ENCODE measurements around the gene SLC26A2. TPM values are rescaled to one million over a fixed set of nuclear protein-coding genes. Genes with fewer than 3 reads are reported as not detected.

SLC26A2 gene
- total RNA-seq, 1 experiment from 2014 or later: 34.6 TPM

GRCh38 chr5:150022158-150022531 is 61.6 kb downstream of the SLC26A2 start:
- intact Hi-C loops (cut with micrococcal nuclease; ENCODE audit: unreplicated experiment): no loop called here
- Mint-ChIP-seq H3K9me3 (ENCODE audit: low read depth, unreplicated experiment) (no peaks in the 10 kb centered on the region), H3K27me3 (ENCODE audit: unreplicated experiment) (no peaks in the 10 kb centered on the region), H3K4me3 (ENCODE audit: low read depth, unreplicated experiment) (peak overlapping the region; percentile 66), H3K4me1 (ENCODE audit: low read depth, unreplicated experiment) (peaks cover 54% of the 10 kb centered on the region), H3K36me3 (ENCODE audit: insufficient read depth, unreplicated experiment) (peaks cover 73% of the 10 kb centered on the region), H3K27ac (ENCODE audit: unreplicated experiment) (peak overlapping the region; percentile 91)
- CTCF ChIA-PET: interaction anchor here (0.7 to 1.8 kb wide), 6 partner anchors 11 to 227 kb away, joined by 3 to 7 read pairs (median 4); partner anchors contain the start of genes HMGXB3 and TIGD6
- no peak for TF ChIP-seq CTCF (IDR thresholded peaks at IDR 0.05; ENCODE audit: unreplicated experiment)
- BruUV-seq (replicated peaks): no TSS peak
- peak; percentile 29 for DNase-seq

- Mint-ChIP-seq H3K4me3 (ENCODE audit: low read depth, unreplicated experiment) (no peak overlapping the region), H3K27me3 (ENCODE audit: unreplicated experiment) (no peaks in the 10 kb centered on the region), H3K36me3 (ENCODE audit: insufficient read depth, unreplicated experiment) (peaks cover 72% of the 10 kb centered on the region), H3K9me3 (ENCODE audit: low read depth, unreplicated experiment) (no peaks in the 10 kb centered on the region), H3K4me1 (ENCODE audit: low read depth, unreplicated experiment) (peaks cover 49% of the 10 kb centered on the region), H3K27ac (ENCODE audit: unreplicated experiment) (peak overlapping the region; percentile 91)
- intact Hi-C loops (cut with micrococcal nuclease; ENCODE audit: unreplicated experiment): no loop called here
- BruUV-seq (replicated peaks): no TSS peak
- no peak for TF ChIP-seq CTCF (IDR thresholded peaks at IDR 0.05; ENCODE audit: unreplicated experiment)
- CTCF ChIA-PET: interaction anchor here (0.6 to 1.8 kb wide), 7 partner anchors 16 to 239 kb away, joined by 3 to 7 read pairs (median 4); partner anchors contain the start of genes HMGXB3 and TIGD6
- no peak for DNase-seq
Measured at GRCh38 chr5:150022681-150023080, 62.1 kb downstream of the SLC26A2 start.

GRCh38 chr5:150023136-150023535 is 62.6 kb downstream of the SLC26A2 start:
- CTCF ChIA-PET: interaction anchor here (0.6 to 1.8 kb wide), 3 partner anchors 17 to 238 kb away, joined by 3 to 5 read pairs (median 4); no protein-coding TSS in a partner anchor
- intact Hi-C loops (cut with micrococcal nuclease; ENCODE audit: unreplicated experiment): no loop called here
- Mint-ChIP-seq H3K9me3 (ENCODE audit: low read depth, unreplicated experiment) (no peaks in the 10 kb centered on the region), H3K36me3 (ENCODE audit: insufficient read depth, unreplicated experiment) (peaks cover 70% of the 10 kb centered on the region), H3K4me3 (ENCODE audit: low read depth, unreplicated experiment) (no peak overlapping the region), H3K27ac (ENCODE audit: unreplicated experiment) (peak overlapping the region; percentile 91), H3K4me1 (ENCODE audit: low read depth, unreplicated experiment) (peaks cover 44% of the 10 kb centered on the region), H3K27me3 (ENCODE audit: unreplicated experiment) (no peaks in the 10 kb centered on the region)
- DNase-seq: no peak
- no TSS peak for BruUV-seq (replicated peaks)
- TF ChIP-seq CTCF (IDR thresholded peaks at IDR 0.05; ENCODE audit: unreplicated experiment): no peak

GRCh38 chr5:150024346-150024984 is 63.9 kb downstream of the SLC26A2 start:
- BruUV-seq (replicated peaks): no TSS peak
- no peak overlapping the region for H3K27ac Mint-ChIP-seq (ENCODE audit: unreplicated experiment)
- no peaks in the 10 kb centered on the region for H3K9me3 Mint-ChIP-seq (ENCODE audit: low read depth, unreplicated experiment)

More at GRCh38 chr5:150024346-150024984, 63.9 kb downstream of the SLC26A2 start:
- TF ChIP-seq CTCF (IDR thresholded peaks at IDR 0.05; ENCODE audit: unreplicated experiment): no peak
- peaks cover 34% of the 10 kb centered on the region for H3K4me1 Mint-ChIP-seq (ENCODE audit: low read depth, unreplicated experiment)
- no peak for DNase-seq
- H3K4me3 Mint-ChIP-seq (ENCODE audit: low read depth, unreplicated experiment): no peak overlapping the region
- H3K36me3 Mint-ChIP-seq (ENCODE audit: insufficient read depth, unreplicated experiment): peaks cover 72% of the 10 kb centered on the region
- H3K27me3 Mint-ChIP-seq (ENCODE audit: unreplicated experiment): no peaks in the 10 kb centered on the region
- CTCF ChIA-PET: no interaction called here
- intact Hi-C loops (cut with micrococcal nuclease; ENCODE audit: unreplicated experiment): no loop called here

All from Calu3 (cell line).